Stimulated activated memory B cell treated with anti-CD40 and anti-IgM and Interleukin-4, amounts not matched to agents 10 μg/mL and 1 μg/mL and 100 μg/mL, for 72 hours (primary cell): ENCODE data around the gene KIF11.

ENCODE experiments used
- ATAC-seq: fragments of 150-1000 bp; cut with Tn5 transposase; 2 replicates; pipeline ENCODE4 v1.10.0; 2021
- H3K27ac Mint-ChIP-seq: one replicate; pipeline ENCODE4 v1.8.0; 2022; ENCODE audit warnings: mild to moderate bottlenecking, mixed read lengths
- H3K27me3 Mint-ChIP-seq: one replicate; pipeline ENCODE4 v1.8.0; 2022; ENCODE audit warnings: mixed read lengths
- H3K36me3 Mint-ChIP-seq: one replicate; pipeline ENCODE4 v1.8.0; 2022; ENCODE audit warnings: mixed read lengths
- H3K4me1 Mint-ChIP-seq: one replicate; pipeline ENCODE4 v1.8.0; 2022; ENCODE audit warnings: mixed read lengths
- H3K4me3 Mint-ChIP-seq: one replicate; pipeline ENCODE4 v1.8.0; 2022; ENCODE audit warnings: mild to moderate bottlenecking, moderate library complexity, mixed read lengths
- H3K9me3 Mint-ChIP-seq: one replicate; pipeline ENCODE4 v1.8.0; 2022; ENCODE audit warnings: mixed read lengths

Gene KIF11

GRCh38 chr10:92689663-92690210 lies 96.8 kb downstream of the KIF11 start, which contains the start of gene HHEX:
Gene HHEX, plus strand, starts transcription at chr10:92689955. Its CDS starts 32 bp downstream, at chr10:92689987.
- Mint-ChIP-seq H3K36me3 (peaks cover 28% of the 10 kb centered on the region), H3K4me3 (peak within 1 kb of the TSS; percentile 96), H3K27ac (peak within 1 kb of the TSS; percentile 100), H3K27me3 (no peaks in the 10 kb centered on the region), H3K9me3 (peaks cover 8% of the 10 kb centered on the region), H3K4me1 (peaks cover 45% of the 10 kb centered on the region)
- ATAC-seq: peak; percentile 89

GRCh38 chr10:92690211-92690914 lies 97.4 kb downstream of the KIF11 start:
- peak; percentile 68 for ATAC-seq
- Mint-ChIP-seq H3K27ac (peak overlapping the region; percentile 100), H3K9me3 (peaks cover 6% of the 10 kb centered on the region), H3K4me1 (peaks cover 45% of the 10 kb centered on the region), H3K27me3 (no peaks in the 10 kb centered on the region), H3K4me3 (peak overlapping the region; percentile 96), H3K36me3 (peaks cover 24% of the 10 kb centered on the region)

- H3K36me3 Mint-ChIP-seq: peaks cover 18% of the 10 kb centered on the region
- H3K4me3 Mint-ChIP-seq: peak overlapping the region; percentile 96
- peak overlapping the region; percentile 100 for H3K27ac Mint-ChIP-seq
- H3K27me3 Mint-ChIP-seq: no peaks in the 10 kb centered on the region
- peaks cover 42% of the 10 kb centered on the region for H3K4me1 Mint-ChIP-seq
- peaks cover under 1% of the 10 kb centered on the region for H3K9me3 Mint-ChIP-seq
- no peak for ATAC-seq
Observed at GRCh38 chr10:92690915-92691590, 98.1 kb downstream of the KIF11 start.

GRCh38 chr10:92691591-92692079 lies 98.7 kb downstream of the KIF11 start:
- Mint-ChIP-seq H3K9me3 (no peaks in the 10 kb centered on the region), H3K4me1 (peaks cover 47% of the 10 kb centered on the region), H3K4me3 (peak overlapping the region; percentile 96), H3K27me3 (no peaks in the 10 kb centered on the region), H3K27ac (peak overlapping the region; percentile 100), H3K36me3 (peaks cover 14% of the 10 kb centered on the region)
- peak; percentile 31 for ATAC-seq

- Mint-ChIP-seq H3K4me3 (peak overlapping the region; percentile 96), H3K4me1 (peaks cover 53% of the 10 kb centered on the region), H3K27me3 (no peaks in the 10 kb centered on the region), H3K27ac (peak overlapping the region; percentile 100), H3K36me3 (peaks cover 14% of the 10 kb centered on the region), H3K9me3 (no peaks in the 10 kb centered on the region)
- ATAC-seq: no peak
Observed at GRCh38 chr10:92692080-92692671, 99.2 kb downstream of the KIF11 start.

- no peak for ATAC-seq
- Mint-ChIP-seq H3K4me3 (peak overlapping the region; percentile 96), H3K4me1 (peaks cover 60% of the 10 kb centered on the region), H3K9me3 (no peaks in the 10 kb centered on the region), H3K36me3 (peaks cover 14% of the 10 kb centered on the region), H3K27me3 (no peaks in the 10 kb centered on the region), H3K27ac (peak overlapping the region; percentile 100)
Observed at GRCh38 chr10:92692697-92693533, 100.0 kb downstream of the KIF11 start.

- H3K4me1 Mint-ChIP-seq: peaks cover 63% of the 10 kb centered on the region
Observed at GRCh38 chr10:92693534-92693893, 100.6 kb downstream of the KIF11 start.

GRCh38 chr10:92695679-92696605 lies 103.0 kb downstream of the KIF11 start:
- H3K9me3 Mint-ChIP-seq: no peaks in the 10 kb centered on the region
- no peak overlapping the region for H3K4me3 Mint-ChIP-seq
- peaks cover 14% of the 10 kb centered on the region for H3K36me3 Mint-ChIP-seq
- H3K4me1 Mint-ChIP-seq: peaks cover 68% of the 10 kb centered on the region
- no peak for ATAC-seq
- H3K27me3 Mint-ChIP-seq: no peaks in the 10 kb centered on the region
- H3K27ac Mint-ChIP-seq: peak overlapping the region; percentile 50

More at GRCh38 chr10:92693534-92693893, 100.6 kb downstream of the KIF11 start:
- ATAC-seq: no peak
- Mint-ChIP-seq H3K9me3 (no peaks in the 10 kb centered on the region), H3K27me3 (no peaks in the 10 kb centered on the region), H3K4me3 (no peak overlapping the region), H3K27ac (no peak overlapping the region), H3K36me3 (peaks cover 14% of the 10 kb centered on the region)

GRCh38 chr10:92696606-92697383 lies 103.9 kb downstream of the KIF11 start:
- H3K27ac Mint-ChIP-seq: peak overlapping the region; percentile 50
- H3K9me3 Mint-ChIP-seq: no peaks in the 10 kb centered on the region
- peaks cover 65% of the 10 kb centered on the region for H3K4me1 Mint-ChIP-seq
- no peaks in the 10 kb centered on the region for H3K27me3 Mint-ChIP-seq
- ATAC-seq: no peak
- peaks cover 8% of the 10 kb centered on the region for H3K36me3 Mint-ChIP-seq
- H3K4me3 Mint-ChIP-seq: no peak overlapping the region

GRCh38 chr10:92697663-92698511 lies 105.0 kb downstream of the KIF11 start:
- Mint-ChIP-seq H3K4me3 (peak overlapping the region; percentile 45), H3K36me3 (peaks cover 1% of the 10 kb centered on the region), H3K27me3 (no peaks in the 10 kb centered on the region), H3K27ac (peak overlapping the region; percentile 64), H3K4me1 (peaks cover 61% of the 10 kb centered on the region), H3K9me3 (no peaks in the 10 kb centered on the region)
- no peak for ATAC-seq

- Mint-ChIP-seq H3K4me1 (peaks cover 59% of the 10 kb centered on the region), H3K36me3 (no peaks in the 10 kb centered on the region), H3K27ac (peak overlapping the region; percentile 64), H3K4me3 (peak overlapping the region; percentile 73), H3K27me3 (no peaks in the 10 kb centered on the region), H3K9me3 (no peaks in the 10 kb centered on the region)
- ATAC-seq: no peak
Observed at GRCh38 chr10:92699193-92699517, 106.2 kb downstream of the KIF11 start.

GRCh38 chr10:92699518-92700381 lies 106.8 kb downstream of the KIF11 start:
- no peaks in the 10 kb centered on the region for H3K36me3 Mint-ChIP-seq
- peak overlapping the region; percentile 64 for H3K27ac Mint-ChIP-seq
- peak; percentile 71 for ATAC-seq
- peak overlapping the region; percentile 73 for H3K4me3 Mint-ChIP-seq
- H3K4me1 Mint-ChIP-seq: peaks cover 55% of the 10 kb centered on the region
- H3K27me3 Mint-ChIP-seq: no peaks in the 10 kb centered on the region
- H3K9me3 Mint-ChIP-seq: no peaks in the 10 kb centered on the region
